CD4-positive, alpha-beta T cell treated with Interleukin-15 for 4 hours (primary cell): Measurements from ENCODE around the gene PRMT7.

Source experiments
- DNase-seq: peaks from one replicate; pipeline ENCODE4 v3.0.0-alpha.2; 2020; ENCODE audit warnings: low spot score

PRMT7 gene

GRCh38 chr16:68306633-68307032 lies 4.2 kb upstream of the PRMT7 start:
- no peak for DNase-seq

GRCh38 chr16:68309799-68310198 lies 1.0 kb upstream of the PRMT7 start:
- DNase-seq = no peak

GRCh38 chr16:68310437-68310773 lies 414 bp upstream of the PRMT7 start:
- DNase-seq = no peak

GRCh38 chr16:68313116-68313515 lies 2.3 kb downstream of the PRMT7 start:
- DNase-seq = no peak

- no peak for DNase-seq
Measured at GRCh38 chr16:68319185-68319908, 8.5 kb downstream of the PRMT7 start.

GRCh38 chr16:68324336-68324735 lies 13.5 kb downstream of the PRMT7 start:
- DNase-seq = no peak

GRCh38 chr16:68324780-68325357 lies 14.1 kb downstream of the PRMT7 start:
- no peak for DNase-seq

GRCh38 chr16:68328151-68328859 lies 17.5 kb downstream of the PRMT7 start:
- peak; percentile 83 for DNase-seq

GRCh38 chr16:68328860-68329390 lies 18.1 kb downstream of the PRMT7 start:
- DNase-seq = no peak

- DNase-seq = no peak
Measured at GRCh38 chr16:68331879-68332410, 21.1 kb downstream of the PRMT7 start.

GRCh38 chr16:68332411-68333121 lies 21.7 kb downstream of the PRMT7 start:
- DNase-seq = no peak

- DNase-seq = no peak
Measured at GRCh38 chr16:68335175-68335574, 24.4 kb downstream of the PRMT7 start.

GRCh38 chr16:68338326-68339119 lies 27.7 kb downstream of the PRMT7 start:
- DNase-seq = no peak

GRCh38 chr16:68339214-68339613 lies 28.4 kb downstream of the PRMT7 start:
- DNase-seq = no peak

- DNase-seq = no peak
Measured at GRCh38 chr16:68342620-68343019, 31.8 kb downstream of the PRMT7 start.

GRCh38 chr16:68343137-68343536 lies 32.3 kb downstream of the PRMT7 start:
- no peak for DNase-seq

GRCh38 chr16:68344252-68344651 lies 33.4 kb downstream of the PRMT7 start:
- DNase-seq = no peak

- no peak for DNase-seq
Measured at GRCh38 chr16:68345351-68345810, 34.6 kb downstream of the PRMT7 start.

GRCh38 chr16:68345958-68346635 lies 35.3 kb downstream of the PRMT7 start:
- no peak for DNase-seq

- DNase-seq = no peak
Measured at GRCh38 chr16:68346892-68347480, 36.2 kb downstream of the PRMT7 start.
